SU-DHL-6 (cell line): ENCODE results near the gene VPS13D.

Experiments used
- H2AFZ ChIP-seq: fragments of 200-600 bp; sonication (generic); 2 replicates; pipeline ENCODE4 v1.6.1; 2014; ENCODE audit warnings: low read depth, mild to moderate bottlenecking, moderate library complexity, mixed read lengths, antibody characterized with exemption, low read length; ENCODE audit not compliant: severe bottlenecking
- H3F3A ChIP-seq: fragments of 200-600 bp; shearing (Covaris generic); 2 replicates; pipeline ENCODE4 v1.6.0; 2016; ENCODE audit warnings: antibody characterized with exemption, mild to moderate bottlenecking; ENCODE audit not compliant: insufficient read depth
- H3K27ac ChIP-seq: fragments of 200-600 bp; sonication (generic); 2 replicates; pipeline ENCODE4 v1.5.1; 2016; ENCODE audit warnings: low read depth, mild to moderate bottlenecking, low read length, moderate library complexity, mixed read lengths
- H3K27me3 ChIP-seq: fragments of 200-600 bp; sonication (generic), shearing (Covaris generic); 2 replicates; pipeline ENCODE4 v1.6.0; 2014; ENCODE audit warnings: mild to moderate bottlenecking, low read length
- H3K36me3 ChIP-seq: fragments of 200-600 bp; sonication (generic); 2 replicates; pipeline ENCODE4 v1.6.1; 2014; ENCODE audit warnings: mild to moderate bottlenecking, low read length, mixed read lengths
- H3K4me2 ChIP-seq: fragments of 300-600, 200-600 bp; shearing (Covaris generic), sonication (generic); 2 replicates; pipeline ENCODE4 v1.6.0; 2014; ENCODE audit warnings: low read length, low read depth, mild to moderate bottlenecking; ENCODE audit not compliant: poor library complexity, severe bottlenecking
- H3K4me3 ChIP-seq: fragments of 200-600 bp; sonication (generic); 2 replicates; pipeline ENCODE4 v1.5.1; 2014; ENCODE audit warnings: antibody characterized with exemption, low read length, mild to moderate bottlenecking, mixed read lengths; ENCODE audit not compliant: insufficient read depth, poor library complexity, severe bottlenecking
- H3K79me2 ChIP-seq: fragments of 200-600 bp; sonication (generic); 2 replicates; pipeline ENCODE4 v1.6.1; 2014; ENCODE audit warnings: mild to moderate bottlenecking, low read length, moderate library complexity; ENCODE audit not compliant: insufficient read depth
- H3K9ac ChIP-seq: fragments of 200-600 bp; sonication (generic); 2 replicates; pipeline ENCODE4 v1.7.0; 2014; ENCODE audit warnings: mild to moderate bottlenecking, low read length
- H3K9me2 ChIP-seq: fragments of 200-600 bp; sonication (generic); replicated peaks from 2 replicates; pipeline ENCODE4 v1.6.1; 2014; ENCODE audit warnings: low read length; ENCODE audit not compliant: insufficient read depth
- H3K9me3 ChIP-seq: fragments of 200-600 bp; sonication (generic); 2 replicates; pipeline ENCODE4 v1.6.1; 2014; ENCODE audit warnings: low read length, mixed read lengths; ENCODE audit not compliant: insufficient read depth
- H4K20me1 ChIP-seq: fragments of 200-600 bp; sonication (generic); 2 replicates; pipeline ENCODE4 v1.6.1; 2014; ENCODE audit warnings: low read depth, mild to moderate bottlenecking, antibody characterized with exemption, low read length, moderate library complexity, mixed read lengths
- CTCF ChIP-seq: fragments of 200-600 bp; sonication (generic); IDR thresholded peaks from one replicate; pipeline ENCODE4 v1.5.1; 2017; ENCODE audit warnings: antibody characterized with exemption, mild to moderate bottlenecking, low read length, moderate library complexity; ENCODE audit not compliant: insufficient read depth, poor library complexity, severe bottlenecking
- EZH2phosphoT487 ChIP-seq: fragments of 200-600 bp; sonication (generic), shearing (Covaris generic); conservative IDR thresholded peaks from 2 replicates; pipeline ENCODE4 v1.6.1; 2018; ENCODE audit warnings: mild to moderate bottlenecking, antibody characterized with exemption, low read length, moderate library complexity, mixed read lengths

The VPS13D gene

GRCh38 chr1:12450090-12450755 lies 220.4 kb downstream of the VPS13D start:
- TF ChIP-seq CTCF, result no peak
- TF ChIP-seq EZH2phosphoT487, result no peak
- Histone ChIP-seq H3F3A (no peaks in the 10 kb centered on the region), H3K36me3 (no peaks in the 10 kb centered on the region), H3K4me3 (no peak overlapping the region), H3K9me3 (no peaks in the 10 kb centered on the region), H2AFZ (no peak overlapping the region), H3K9ac (no peak overlapping the region), H3K9me2 (no peaks in the 10 kb centered on the region), H3K79me2 (no peaks in the 10 kb centered on the region), H3K4me2 (no peak overlapping the region), H4K20me1 (no peaks in the 10 kb centered on the region), H3K27me3 (no peaks in the 10 kb centered on the region), H3K27ac (no peak overlapping the region)

- Histone ChIP-seq H3K27me3 (no peaks in the 10 kb centered on the region), H3K79me2 (no peaks in the 10 kb centered on the region), H4K20me1 (no peaks in the 10 kb centered on the region), H3K9ac (no peak overlapping the region), H3K36me3 (no peaks in the 10 kb centered on the region), H2AFZ (no peak overlapping the region), H3K9me2 (no peaks in the 10 kb centered on the region), H3F3A (no peaks in the 10 kb centered on the region), H3K4me2 (no peak overlapping the region), H3K9me3 (no peaks in the 10 kb centered on the region), H3K27ac (no peak overlapping the region), H3K4me3 (no peak overlapping the region)
- TF ChIP-seq EZH2phosphoT487 (no peak), CTCF (no peak)
Measured at GRCh38 chr1:12450756-12451559, 221.1 kb downstream of the VPS13D start.

GRCh38 chr1:12451560-12451900 lies 221.7 kb downstream of the VPS13D start:
- Histone ChIP-seq H3K4me3 (no peak overlapping the region), H3K27me3 (no peaks in the 10 kb centered on the region), H3K9me2 (no peaks in the 10 kb centered on the region), H4K20me1 (no peaks in the 10 kb centered on the region), H3K27ac (no peak overlapping the region), H3K79me2 (no peaks in the 10 kb centered on the region), H2AFZ (no peak overlapping the region), H3F3A (no peaks in the 10 kb centered on the region), H3K36me3 (no peaks in the 10 kb centered on the region), H3K4me2 (no peak overlapping the region), H3K9me3 (no peaks in the 10 kb centered on the region), H3K9ac (no peak overlapping the region)
- TF ChIP-seq CTCF (no peak), EZH2phosphoT487 (no peak)
